ENCODE measurements around the gene BOLA2.
"Not testable (repeated sequence)": the region's sequence is repeated elsewhere in the genome, so short reads cannot be mapped to it uniquely, and the experiment has no call there.

GRCh38 chr16:29466904-29467303, 12.8 kb upstream of the BOLA2 start:
- not testable (repeated sequence) for TF ChIP-seq CTCF (conservative IDR thresholded peaks at IDR 0.05 in 1 of 2, IDR thresholded peaks at IDR 0.05 in 1 of 2; ENCODE audit: low read depth in 1 of 2, low read length in 2 of 2); EZH2 (IDR thresholded peaks at IDR 0.05; ENCODE audit: low read length, missing control alignments)

Measured in fibroblast of lung (primary cell).